HepG2 (cell line): ENCODE measurements around the gene MTCH1. TPM values are rescaled to one million over a fixed set of nuclear protein-coding genes. Genes with fewer than 3 reads are reported as not detected.
A peak's percentile ranks its signal among the peaks of the same experiment; 100 is the strongest.

ENCODE experiments used
- ARID2 ChIP-seq: sonication (generic); formaldehyde crosslinking; IDR thresholded peaks from 2 replicates; pipeline ENCODE4 v1.8.1; 2022; ENCODE audit warnings: mild to moderate bottlenecking, missing genetic modification reagents, borderline replicate concordance
- ELF3 ChIP-seq: IDR thresholded peaks from 2 replicates; pipeline ENCODE4 v1.6.1; 2016; ENCODE audit warnings: missing genetic modification reagents, missing compliant biosample characterization
- IRF2 ChIP-seq: IDR thresholded peaks from 2 replicates; pipeline ENCODE4 v1.6.1; 2018; ENCODE audit warnings: missing genetic modification reagents, missing compliant biosample characterization
- KDM1A ChIP-seq: IDR thresholded peaks from 2 replicates; pipeline ENCODE4 v1.6.1; 2016; ENCODE audit warnings: missing compliant biosample characterization
- MBNL3 ChIP-seq: fragments of 250-450 bp; sonication (Bioruptor Pico); conservative IDR thresholded peaks from 2 replicates; pipeline ENCODE4 v1.8.0; 2022; ENCODE audit warnings: mild to moderate bottlenecking, inconsistent platforms
- SOX5 ChIP-seq: IDR thresholded peaks from 2 replicates; pipeline ENCODE4 v1.6.1; 2016; ENCODE audit warnings: borderline replicate concordance
- TEAD3 ChIP-seq: optimal IDR thresholded peaks from 2 replicates; pipeline ENCODE3; 2016; ENCODE audit warnings: borderline replicate concordance
- TSC22D2 ChIP-seq: sonication (generic); formaldehyde crosslinking; IDR thresholded peaks from 2 replicates; pipeline ENCODE4 v1.5.1; 2020; ENCODE audit warnings: missing genetic modification reagents, mild to moderate bottlenecking, borderline replicate concordance
- ZBTB20 ChIP-seq: sonication (generic); formaldehyde crosslinking; IDR thresholded peaks from 2 replicates; pipeline ENCODE4 v1.8.1; 2023; ENCODE audit warnings: missing genetic modification reagents, low read depth, mild to moderate bottlenecking, borderline replicate concordance
- ZNF224 ChIP-seq: sonication (generic); formaldehyde crosslinking; IDR thresholded peaks from 2 replicates; pipeline ENCODE4 v1.5.0; 2020; ENCODE audit warnings: mild to moderate bottlenecking, missing genetic modification reagents
- ZNF282 ChIP-seq: fragments of 450-650 bp; IDR thresholded peaks from 2 replicates; pipeline ENCODE4 v1.6.1; 2018; ENCODE audit not compliant: partially characterized antibody
- ZNF629 ChIP-seq: sonication (generic); formaldehyde crosslinking; conservative IDR thresholded peaks from 2 replicates; pipeline ENCODE4 v1.5.0; 2020; ENCODE audit warnings: missing genetic modification reagents
- ZNF75D ChIP-seq: sonication (generic); formaldehyde crosslinking; IDR thresholded peaks from 2 replicates; pipeline ENCODE4 v1.8.1; 2023; ENCODE audit warnings: missing genetic modification reagents, mild to moderate bottlenecking, borderline replicate concordance
- ZSCAN21 ChIP-seq: sonication (generic); formaldehyde crosslinking; IDR thresholded peaks from 2 replicates; pipeline ENCODE4 v1.8.0; 2022; ENCODE audit warnings: mild to moderate bottlenecking, missing genetic modification reagents, moderate library complexity, borderline replicate concordance
- ZSCAN30 ChIP-seq: sonication (generic); formaldehyde crosslinking; IDR thresholded peaks from 2 replicates; pipeline ENCODE4 v1.5.0; 2020; ENCODE audit warnings: mild to moderate bottlenecking, missing genetic modification reagents
- polyA plus RNA-seq, 8 experiments: library from polyadenylated mRNA; depleted of rRNA in 3 of 8; stranded (reverse) in 7 of 8; unstranded in 1 of 8; fragments of >200 nt; fragmentation: Illumina TruSeq in 4 of 8; extraction: Trizol in 4 of 8; gene quantifications; 2 replicates each; pipeline versions ENCODE4 v1.2.1 to v1.2.3, GENCODE V29; 2011 to 2016; ENCODE audit warnings: low read depth in 4 of 8, missing spikeins in 1 of 8, mixed read lengths in 1 of 8; ENCODE audit not compliant: insufficient read depth in 1 of 8
- total RNA-seq, 5 experiments: library from RNA; depleted of rRNA; stranded (reverse); fragments of >200 nt; fragmentation: Illumina TruSeq; extraction: Trizol; gene quantifications; 2 replicates each; pipeline ENCODE4 v1.2.3, GENCODE V29; 2016; ENCODE audit warnings: low read depth in 1 of 5
- TF ChIP-seq, protein P1 (sequence below): sonication (generic); formaldehyde crosslinking; IDR thresholded peaks from 2 replicates; pipeline ENCODE4 v1.8.0; 2022; ENCODE audit warnings: mild to moderate bottlenecking, missing genetic modification reagents, moderate library complexity
- TF ChIP-seq, protein P2 (sequence below), 2 experiments: sonication (generic) in 1 of 2; formaldehyde crosslinking in 1 of 2; IDR thresholded peaks; 2 replicates each; pipeline versions ENCODE4 v1.4.0 to v1.6.1; 2016 to 2020; ENCODE audit warnings: borderline replicate concordance in 1 of 2, low read depth in 1 of 2, mild to moderate bottlenecking in 1 of 2, missing genetic modification reagents in 1 of 2
- TF ChIP-seq, protein P3 (sequence below): sonication (generic); formaldehyde crosslinking; IDR thresholded peaks from 2 replicates; pipeline ENCODE4 v1.4.0; 2020; ENCODE audit warnings: missing genetic modification reagents
- TF ChIP-seq, protein P4 (sequence below): sonication (generic); formaldehyde crosslinking; IDR thresholded peaks from 2 replicates; pipeline ENCODE4 v1.4.0; 2020; ENCODE audit warnings: missing genetic modification reagents, mild to moderate bottlenecking, borderline replicate concordance

Gene MTCH1
- total and polyA plus RNA-seq, 2 of the 13 experiments (the other 11 are each of a cell fraction or from before 2014, with no cell fraction given): 86.2 to 144 TPM

DNA sequence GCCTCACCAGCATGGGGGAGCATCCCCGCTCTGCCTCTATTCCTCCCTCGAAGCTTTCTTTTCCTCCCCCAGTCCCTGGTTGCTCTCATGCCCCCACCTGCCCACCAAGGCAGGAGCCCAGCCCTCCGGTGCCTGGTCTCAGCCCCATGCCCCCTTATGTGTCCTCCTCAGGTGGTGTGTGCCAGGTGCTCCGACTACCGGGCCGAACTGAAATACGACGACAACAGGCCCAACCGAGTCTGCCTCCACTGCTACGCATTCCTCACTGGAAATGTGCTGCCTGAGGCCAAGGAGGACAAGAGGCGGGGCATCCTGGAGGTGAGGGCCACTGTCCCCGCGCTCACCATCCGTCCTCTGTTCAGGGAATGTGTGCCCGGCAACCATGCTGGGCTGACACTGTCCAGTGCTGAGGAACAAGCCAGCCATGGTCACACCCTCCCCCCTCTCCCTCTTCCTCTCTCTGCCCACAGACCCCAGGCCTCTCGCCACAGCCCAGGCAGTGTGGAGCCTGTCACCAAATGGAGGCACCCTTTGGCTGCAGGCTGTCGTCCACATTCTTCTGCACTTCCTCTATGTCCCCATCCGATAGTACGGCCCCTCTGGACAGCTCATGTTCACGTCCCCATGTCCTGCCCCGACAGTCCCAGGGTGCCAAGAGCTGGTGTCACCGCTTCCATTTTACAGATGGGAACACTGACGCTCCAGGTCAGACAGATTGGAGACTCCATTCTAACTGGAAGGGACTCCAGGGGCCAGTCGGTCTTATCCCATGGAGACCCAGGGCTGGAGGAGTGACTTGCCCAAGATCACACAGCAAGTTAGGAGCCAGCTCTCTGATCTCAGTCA lies 39.8 kb upstream of the MTCH1 start (continued):
- TF ChIP-seq, protein P1, sequence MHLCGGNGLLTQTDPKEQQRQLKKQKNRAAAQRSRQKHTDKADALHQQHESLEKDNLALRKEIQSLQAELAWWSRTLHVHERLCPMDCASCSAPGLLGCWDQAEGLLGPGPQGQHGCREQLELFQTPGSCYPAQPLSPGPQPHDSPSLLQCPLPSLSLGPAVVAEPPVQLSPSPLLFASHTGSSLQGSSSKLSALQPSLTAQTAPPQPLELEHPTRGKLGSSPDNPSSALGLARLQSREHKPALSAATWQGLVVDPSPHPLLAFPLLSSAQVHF (CRISPR knock-in tag): no peak
- no peak for TF ChIP-seq ZNF224 (CRISPR knock-in tag)
- TF ChIP-seq MBNL3 (CRISPR knock-in tag): no peak
- no peak for TF ChIP-seq ZSCAN21 (CRISPR knock-in tag)
- peak; percentile 84 for TF ChIP-seq ZNF629 (CRISPR knock-in tag)
- TF ChIP-seq ZSCAN30 (CRISPR knock-in tag): no peak
- TF ChIP-seq ZBTB20: no peak
- no peak for TF ChIP-seq ZNF282
- no peak for TF ChIP-seq TSC22D2 (CRISPR knock-in tag)
- TF ChIP-seq ARID2 (CRISPR knock-in tag): no peak
- peak; percentile 29 for TF ChIP-seq TEAD3 (CRISPR knock-in tag)
- TF ChIP-seq, protein P2, sequence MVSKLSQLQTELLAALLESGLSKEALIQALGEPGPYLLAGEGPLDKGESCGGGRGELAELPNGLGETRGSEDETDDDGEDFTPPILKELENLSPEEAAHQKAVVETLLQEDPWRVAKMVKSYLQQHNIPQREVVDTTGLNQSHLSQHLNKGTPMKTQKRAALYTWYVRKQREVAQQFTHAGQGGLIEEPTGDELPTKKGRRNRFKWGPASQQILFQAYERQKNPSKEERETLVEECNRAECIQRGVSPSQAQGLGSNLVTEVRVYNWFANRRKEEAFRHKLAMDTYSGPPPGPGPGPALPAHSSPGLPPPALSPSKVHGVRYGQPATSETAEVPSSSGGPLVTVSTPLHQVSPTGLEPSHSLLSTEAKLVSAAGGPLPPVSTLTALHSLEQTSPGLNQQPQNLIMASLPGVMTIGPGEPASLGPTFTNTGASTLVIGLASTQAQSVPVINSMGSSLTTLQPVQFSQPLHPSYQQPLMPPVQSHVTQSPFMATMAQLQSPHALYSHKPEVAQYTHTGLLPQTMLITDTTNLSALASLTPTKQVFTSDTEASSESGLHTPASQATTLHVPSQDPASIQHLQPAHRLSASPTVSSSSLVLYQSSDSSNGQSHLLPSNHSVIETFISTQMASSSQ (IDR thresholded peaks at IDR 0.05; ENCODE audit: low read depth): no peak
- TF ChIP-seq, protein P2 (CRISPR knock-in tag; IDR thresholded peaks at IDR 0.05; ENCODE audit: borderline replicate concordance): no peak
- no peak for TF ChIP-seq SOX5 (CRISPR knock-in tag)
- TF ChIP-seq, protein P3, sequence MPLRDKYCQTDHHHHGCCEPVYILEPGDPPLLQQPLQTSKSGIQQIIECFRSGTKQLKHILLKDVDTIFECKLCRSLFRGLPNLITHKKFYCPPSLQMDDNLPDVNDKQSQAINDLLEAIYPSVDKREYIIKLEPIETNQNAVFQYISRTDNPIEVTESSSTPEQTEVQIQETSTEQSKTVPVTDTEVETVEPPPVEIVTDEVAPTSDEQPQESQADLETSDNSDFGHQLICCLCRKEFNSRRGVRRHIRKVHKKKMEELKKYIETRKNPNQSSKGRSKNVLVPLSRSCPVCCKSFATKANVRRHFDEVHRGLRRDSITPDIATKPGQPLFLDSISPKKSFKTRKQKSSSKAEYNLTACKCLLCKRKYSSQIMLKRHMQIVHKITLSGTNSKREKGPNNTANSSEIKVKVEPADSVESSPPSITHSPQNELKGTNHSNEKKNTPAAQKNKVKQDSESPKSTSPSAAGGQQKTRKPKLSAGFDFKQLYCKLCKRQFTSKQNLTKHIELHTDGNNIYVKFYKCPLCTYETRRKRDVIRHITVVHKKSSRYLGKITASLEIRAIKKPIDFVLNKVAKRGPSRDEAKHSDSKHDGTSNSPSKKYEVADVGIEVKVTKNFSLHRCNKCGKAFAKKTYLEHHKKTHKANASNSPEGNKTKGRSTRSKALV (CRISPR knock-in tag): no peak
- TF ChIP-seq, protein P4, sequence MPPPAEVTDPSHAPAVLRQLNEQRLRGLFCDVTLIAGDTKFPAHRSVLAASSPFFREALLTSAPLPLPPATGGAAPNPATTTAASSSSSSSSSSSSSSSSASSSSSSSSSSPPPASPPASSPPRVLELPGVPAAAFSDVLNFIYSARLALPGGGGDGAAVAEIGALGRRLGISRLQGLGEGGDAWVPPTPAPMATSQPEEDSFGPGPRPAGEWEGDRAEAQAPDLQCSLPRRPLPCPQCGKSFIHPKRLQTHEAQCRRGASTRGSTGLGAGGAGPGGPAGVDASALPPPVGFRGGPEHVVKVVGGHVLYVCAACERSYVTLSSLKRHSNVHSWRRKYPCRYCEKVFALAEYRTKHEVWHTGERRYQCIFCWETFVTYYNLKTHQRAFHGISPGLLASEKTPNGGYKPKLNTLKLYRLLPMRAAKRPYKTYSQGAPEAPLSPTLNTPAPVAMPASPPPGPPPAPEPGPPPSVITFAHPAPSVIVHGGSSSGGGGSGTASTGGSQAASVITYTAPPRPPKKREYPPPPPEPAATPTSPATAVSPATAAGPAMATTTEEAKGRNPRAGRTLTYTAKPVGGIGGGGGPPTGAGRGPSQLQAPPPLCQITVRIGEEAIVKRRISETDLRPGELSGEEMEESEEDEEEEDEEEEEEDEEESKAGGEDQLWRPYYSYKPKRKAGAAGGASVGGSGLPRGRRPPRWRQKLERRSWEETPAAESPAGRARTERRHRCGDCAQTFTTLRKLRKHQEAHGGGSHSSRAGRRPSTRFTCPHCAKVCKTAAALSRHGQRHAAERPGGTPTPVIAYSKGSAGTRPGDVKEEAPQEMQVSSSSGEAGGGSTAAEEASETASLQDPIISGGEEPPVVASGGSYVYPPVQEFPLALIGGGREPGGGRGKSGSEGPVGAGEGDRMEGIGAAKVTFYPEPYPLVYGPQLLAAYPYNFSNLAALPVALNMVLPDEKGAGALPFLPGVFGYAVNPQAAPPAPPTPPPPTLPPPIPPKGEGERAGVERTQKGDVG (CRISPR knock-in tag): no peak
- no peak for TF ChIP-seq IRF2
- no peak for TF ChIP-seq ZNF75D (CRISPR knock-in tag)
- no peak for TF ChIP-seq ELF3 (CRISPR knock-in tag)
- TF ChIP-seq KDM1A (CRISPR knock-in tag): 0 out of 2 replicates have a peak, but pooled peaks have one; percentile 25
